ENCODE measurements around the gene AIRE.

The AIRE gene

DNA sequence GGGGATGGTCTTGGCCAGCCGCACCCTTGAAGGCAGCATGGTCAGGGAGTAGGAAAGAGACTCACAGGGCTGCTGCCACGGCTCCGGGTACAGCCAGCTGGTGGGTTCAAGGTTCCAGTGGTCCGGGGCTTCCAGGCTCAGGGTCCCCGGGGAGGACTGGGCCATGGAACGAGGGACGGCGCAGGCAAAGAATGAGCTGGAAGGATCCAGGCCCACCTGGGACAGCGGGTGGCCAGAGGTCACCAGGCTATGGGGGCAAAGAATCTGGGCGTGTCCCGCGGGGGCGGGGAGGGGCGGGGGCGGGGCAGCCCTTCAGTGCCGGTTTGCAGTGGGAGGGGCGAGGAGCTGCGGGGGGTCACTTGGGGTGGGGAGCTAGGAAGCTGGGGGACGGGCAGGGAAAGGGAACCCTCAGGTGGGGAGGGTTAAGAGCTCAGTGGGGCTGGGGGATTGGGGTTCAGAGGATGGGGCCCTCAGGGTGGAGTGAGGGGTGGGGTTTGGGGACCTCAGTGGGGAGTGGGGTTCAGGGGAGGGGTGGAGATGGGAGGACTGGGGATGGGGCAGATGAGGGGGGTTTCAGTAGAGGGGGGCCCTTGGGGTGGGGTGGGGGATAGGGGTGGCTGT lies 23.9 kb upstream of the AIRE start, which contains the start of gene DNMT3L:
Gene DNMT3L (minus strand): TSS at position 223 of the 621 bp plus-strand sequence. CDS start 638 bp downstream, outside the sequence.
- no peak for TF ChIP-seq EZH2 (IDR thresholded peaks at IDR 0.05; ENCODE audit: borderline replicate concordance, low read depth, low read length, severe bottlenecking)
- TF ChIP-seq, protein P1, sequence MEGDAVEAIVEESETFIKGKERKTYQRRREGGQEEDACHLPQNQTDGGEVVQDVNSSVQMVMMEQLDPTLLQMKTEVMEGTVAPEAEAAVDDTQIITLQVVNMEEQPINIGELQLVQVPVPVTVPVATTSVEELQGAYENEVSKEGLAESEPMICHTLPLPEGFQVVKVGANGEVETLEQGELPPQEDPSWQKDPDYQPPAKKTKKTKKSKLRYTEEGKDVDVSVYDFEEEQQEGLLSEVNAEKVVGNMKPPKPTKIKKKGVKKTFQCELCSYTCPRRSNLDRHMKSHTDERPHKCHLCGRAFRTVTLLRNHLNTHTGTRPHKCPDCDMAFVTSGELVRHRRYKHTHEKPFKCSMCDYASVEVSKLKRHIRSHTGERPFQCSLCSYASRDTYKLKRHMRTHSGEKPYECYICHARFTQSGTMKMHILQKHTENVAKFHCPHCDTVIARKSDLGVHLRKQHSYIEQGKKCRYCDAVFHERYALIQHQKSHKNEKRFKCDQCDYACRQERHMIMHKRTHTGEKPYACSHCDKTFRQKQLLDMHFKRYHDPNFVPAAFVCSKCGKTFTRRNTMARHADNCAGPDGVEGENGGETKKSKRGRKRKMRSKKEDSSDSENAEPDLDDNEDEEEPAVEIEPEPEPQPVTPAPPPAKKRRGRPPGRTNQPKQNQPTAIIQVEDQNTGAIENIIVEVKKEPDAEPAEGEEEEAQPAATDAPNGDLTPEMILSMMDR (IDR thresholded peaks at IDR 0.05; ENCODE audit: borderline replicate concordance, extremely low read depth, low read length, poor library complexity, severe bottlenecking): no peak
- Histone ChIP-seq H3K9me3 (ENCODE audit: insufficient read depth, low read length, severe bottlenecking) (no peaks in the 10 kb centered on the region), H3K27me3 (ENCODE audit: insufficient read depth, low read length, poor library complexity) (no peaks in the 10 kb centered on the region), H4K20me1 (ENCODE audit: insufficient read depth, low read length) (no peaks in the 10 kb centered on the region), H3K79me2 (ENCODE audit: insufficient read depth, low read length) (no peaks in the 10 kb centered on the region), H3K9ac (ENCODE audit: low read depth, low read length) (no peak within 1 kb of the TSS), H3K4me3 (ENCODE audit: low read depth in 1 of 2, low read length in 2 of 2) (no peak within 1 kb of the TSS), H3K4me1 (ENCODE audit: insufficient read depth, low read length) (no peaks in the 10 kb centered on the region), H3K27ac (ENCODE audit: low read length) (no peak within 1 kb of the TSS), H3K4me2 (ENCODE audit: insufficient read depth, low read length) (no peak within 1 kb of the TSS), H3K36me3 (ENCODE audit: insufficient read depth, low read length) (no peaks in the 10 kb centered on the region), H2AFZ (ENCODE audit: low read depth, low read length) (no peak within 1 kb of the TSS)
- no peak for ATAC-seq (ENCODE audit: insufficient read depth, low read depth)
- no peak for DNase-seq

DNA sequence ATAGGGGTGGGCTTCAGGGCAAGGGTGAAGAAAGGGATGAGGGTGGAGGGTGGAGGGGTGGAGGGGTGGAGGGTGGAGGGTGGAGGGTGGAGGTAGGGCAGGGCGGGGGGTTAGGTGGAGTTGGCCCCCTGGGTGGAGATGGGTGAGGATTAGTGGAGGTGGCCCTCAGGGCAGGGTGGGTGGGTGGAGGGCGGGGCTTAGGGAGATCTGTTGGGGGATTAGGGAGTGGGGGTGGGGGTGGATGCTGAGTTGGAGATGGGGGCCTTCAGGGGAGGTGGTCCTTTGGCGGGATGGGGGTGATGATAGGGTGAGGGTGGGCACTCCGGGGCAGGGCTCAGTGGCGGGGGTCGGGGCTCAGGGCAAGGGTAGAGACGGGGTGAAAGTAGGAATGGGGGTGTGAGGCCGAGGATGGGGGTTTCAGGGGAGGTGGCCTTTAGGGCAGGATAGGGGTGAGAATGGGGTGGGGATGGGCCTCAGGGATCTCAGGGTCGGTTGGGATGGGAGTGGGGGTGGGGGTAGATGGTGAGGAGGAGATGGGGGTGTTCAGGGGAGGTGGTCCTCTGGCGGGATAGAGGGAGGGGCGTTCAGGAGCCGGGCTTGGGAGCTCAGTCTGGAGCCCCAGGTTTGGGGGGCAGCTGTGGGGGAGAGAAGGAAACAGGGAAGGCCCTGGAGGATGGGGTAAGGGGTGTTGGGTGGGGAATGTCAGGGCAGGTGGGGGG lies 23.2 kb upstream of the AIRE start:
- Histone ChIP-seq H4K20me1 (ENCODE audit: insufficient read depth, low read length) (no peaks in the 10 kb centered on the region), H3K27me3 (ENCODE audit: insufficient read depth, low read length, poor library complexity) (no peaks in the 10 kb centered on the region), H3K4me1 (ENCODE audit: insufficient read depth, low read length) (no peaks in the 10 kb centered on the region), H3K36me3 (ENCODE audit: insufficient read depth, low read length) (no peaks in the 10 kb centered on the region), H2AFZ (ENCODE audit: low read depth, low read length) (no peak overlapping the region), H3K4me3 (ENCODE audit: low read depth in 1 of 2, low read length in 2 of 2) (no peak overlapping the region), H3K27ac (ENCODE audit: low read length) (no peak overlapping the region), H3K9ac (ENCODE audit: low read depth, low read length) (no peak overlapping the region), H3K79me2 (ENCODE audit: insufficient read depth, low read length) (no peaks in the 10 kb centered on the region), H3K9me3 (ENCODE audit: insufficient read depth, low read length, severe bottlenecking) (no peaks in the 10 kb centered on the region), H3K4me2 (ENCODE audit: insufficient read depth, low read length) (no peak overlapping the region)
- ATAC-seq (ENCODE audit: insufficient read depth, low read depth): no peak
- no peak for TF ChIP-seq EZH2 (IDR thresholded peaks at IDR 0.05; ENCODE audit: borderline replicate concordance, low read depth, low read length, severe bottlenecking)
- TF ChIP-seq, protein P1 (IDR thresholded peaks at IDR 0.05; ENCODE audit: borderline replicate concordance, extremely low read depth, low read length, poor library complexity, severe bottlenecking): no peak
- DNase-seq: no peak

DNA sequence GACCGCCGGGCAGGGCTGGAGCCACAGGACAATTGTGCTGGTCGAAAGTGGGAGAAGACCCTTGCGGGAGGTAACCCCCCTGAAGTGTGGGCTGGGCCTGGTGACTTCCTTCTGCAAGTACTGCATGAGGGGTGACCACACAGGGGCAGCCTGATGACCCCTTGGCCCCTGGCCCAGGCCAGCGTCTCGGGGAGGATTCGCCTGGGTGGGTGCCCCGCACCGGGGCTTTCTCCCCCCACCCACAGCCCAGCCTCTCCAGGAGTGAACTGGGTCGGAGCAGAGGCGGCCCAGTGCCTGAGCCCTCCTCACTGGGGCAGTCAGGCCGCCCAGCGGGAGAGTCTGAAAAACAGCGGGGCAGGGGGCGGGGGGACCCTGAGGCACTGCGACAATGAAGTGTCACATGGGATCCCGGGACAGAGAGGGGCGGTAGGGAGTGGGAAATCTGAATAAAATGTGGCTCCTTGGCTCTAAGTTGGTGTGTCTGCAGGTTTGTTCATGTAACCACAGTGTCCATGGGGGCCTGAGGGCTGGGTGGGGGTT lies 22.4 kb upstream of the AIRE start:
- Histone ChIP-seq H3K9me3 (ENCODE audit: insufficient read depth, low read length, severe bottlenecking) (no peaks in the 10 kb centered on the region), H3K4me2 (ENCODE audit: insufficient read depth, low read length) (no peak overlapping the region), H3K79me2 (ENCODE audit: insufficient read depth, low read length) (no peaks in the 10 kb centered on the region), H3K9ac (ENCODE audit: low read depth, low read length) (no peak overlapping the region), H3K27ac (ENCODE audit: low read length) (no peak overlapping the region), H3K27me3 (ENCODE audit: insufficient read depth, low read length, poor library complexity) (no peaks in the 10 kb centered on the region), H3K36me3 (ENCODE audit: insufficient read depth, low read length) (no peaks in the 10 kb centered on the region), H3K4me1 (ENCODE audit: insufficient read depth, low read length) (no peaks in the 10 kb centered on the region), H2AFZ (ENCODE audit: low read depth, low read length) (no peak overlapping the region), H3K4me3 (ENCODE audit: low read depth in 1 of 2, low read length in 2 of 2) (no peak overlapping the region), H4K20me1 (ENCODE audit: insufficient read depth, low read length) (no peaks in the 10 kb centered on the region)
- TF ChIP-seq, protein P1 (IDR thresholded peaks at IDR 0.05; ENCODE audit: borderline replicate concordance, extremely low read depth, low read length, poor library complexity, severe bottlenecking): no peak
- TF ChIP-seq EZH2 (IDR thresholded peaks at IDR 0.05; ENCODE audit: borderline replicate concordance, low read depth, low read length, severe bottlenecking): no peak
- ATAC-seq (ENCODE audit: insufficient read depth, low read depth) (no peak), DNase-seq (no peak)
